ENCODE results near the gene NUFIP1. TPM values are rescaled to one million over a fixed set of nuclear protein-coding genes. Genes with fewer than 3 reads are reported as not detected.

NUFIP1 gene
- polyA plus RNA-seq, 1 donor (not counting 4 experiments of a cell fraction or from before 2014, with no cell fraction given), result 3.3 TPM

DNA sequence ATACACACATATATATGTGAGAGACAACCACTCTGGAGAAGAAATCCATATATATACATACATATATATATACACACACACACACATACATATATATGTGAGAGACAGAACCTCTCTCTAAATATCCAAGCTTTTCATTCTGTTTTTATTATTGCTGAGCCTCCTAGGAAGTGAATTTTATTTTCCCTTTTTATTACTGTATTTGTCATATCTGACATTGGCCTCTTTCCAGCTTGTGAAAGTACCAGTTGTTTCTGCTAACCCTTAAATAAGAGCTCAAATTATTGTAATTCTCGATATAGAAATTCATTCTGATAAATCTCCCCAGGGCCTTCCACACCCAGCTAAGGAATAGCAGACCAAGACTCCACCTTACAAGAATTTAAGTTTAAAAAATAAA is 81.0 kb downstream of the NUFIP1 start:
- FAIRE-seq (no peak), DNase-seq (ENCODE audit: low read depth, low spot score) (no peak)
- Histone ChIP-seq H3K9ac (ENCODE audit: control insufficient read depth, extremely low read depth, insufficient read depth, low read length) (no peak overlapping the region), H4K20me1 (ENCODE audit: control insufficient read depth, extremely low read depth, insufficient read depth, low read length) (no peaks in the 10 kb centered on the region), H3K9me3 (ENCODE audit: control insufficient read depth, low read depth, low read length) (peaks cover 5% of the 10 kb centered on the region), H2AFZ (ENCODE audit: control insufficient read depth, low read length) (no peak overlapping the region), H3K4me2 (ENCODE audit: control insufficient read depth, extremely low read depth, insufficient read depth, low read depth, low read length) (no peak overlapping the region), H3K4me3 (ENCODE audit: control insufficient read depth in 2 of 3, extremely low read depth in 1 of 3, insufficient read depth in 2 of 3, low read depth in 1 of 3, low read length in 3 of 3) (no peak overlapping the region), H3K27ac (ENCODE audit: control insufficient read depth, insufficient read depth, low read length) (no peak overlapping the region), H3K79me2 (ENCODE audit: control insufficient read depth, insufficient read depth, low read length) (no peaks in the 10 kb centered on the region), H3K9me1 (ENCODE audit: control insufficient read depth, extremely low read depth, insufficient read depth, low read length) (no peaks in the 10 kb centered on the region), H3K27me3 (ENCODE audit: control insufficient read depth, extremely low read depth, insufficient read depth, low read length) (peaks cover 13% of the 10 kb centered on the region), H3K36me3 (ENCODE audit: control insufficient read depth in 2 of 2, extremely low read depth in 1 of 2, insufficient read depth in 2 of 2, low read length in 2 of 2) (no peaks in the 10 kb centered on the region), H3K4me1 (ENCODE audit: control insufficient read depth, extremely low read depth, insufficient read depth, low read length) (no peaks in the 10 kb centered on the region)
- dilution Hi-C loops (cut with MboI; ENCODE audit: extremely low pct_ligation_motif_present, low sequenced_read_pairs), result no loop called here
- TF ChIP-seq CTCF (optimal IDR thresholded peaks at IDR 0.05 in 1 of 3, IDR thresholded peaks at IDR 0.05 in 1 of 3, conservative IDR thresholded peaks at IDR 0.05 in 1 of 3; ENCODE audit: extremely low read depth in 1 of 3, insufficient read depth in 2 of 3, low read length in 3 of 3) (no peak), EZH2 (IDR thresholded peaks at IDR 0.05; ENCODE audit: low read length) (no peak)

GRCh38 chr13:44906713-44907112 is 82.6 kb downstream of the NUFIP1 start:
- no peak for DNase-seq (ENCODE audit: low read depth, low spot score)
- no peaks in the 10 kb centered on the region for H3K79me2 ChIP-seq (ENCODE audit: control insufficient read depth, insufficient read depth, low read length)
- no peak overlapping the region for H3K4me3 ChIP-seq (ENCODE audit: control insufficient read depth in 2 of 3, extremely low read depth in 1 of 3, insufficient read depth in 2 of 3, low read depth in 1 of 3, low read length in 3 of 3)
- H2AFZ ChIP-seq (ENCODE audit: control insufficient read depth, low read length), result peak overlapping the region; percentile 28
- no peaks in the 10 kb centered on the region for H3K36me3 ChIP-seq (ENCODE audit: control insufficient read depth in 2 of 2, extremely low read depth in 1 of 2, insufficient read depth in 2 of 2, low read length in 2 of 2)
- peaks cover 15% of the 10 kb centered on the region for H3K27me3 ChIP-seq (ENCODE audit: control insufficient read depth, extremely low read depth, insufficient read depth, low read length)
- H3K4me2 ChIP-seq (ENCODE audit: control insufficient read depth, extremely low read depth, insufficient read depth, low read depth, low read length), result no peak overlapping the region
- dilution Hi-C loops (cut with MboI; ENCODE audit: extremely low pct_ligation_motif_present, low sequenced_read_pairs), result no loop called here
- TF ChIP-seq CTCF (optimal IDR thresholded peaks at IDR 0.05 in 1 of 3, IDR thresholded peaks at IDR 0.05 in 1 of 3, conservative IDR thresholded peaks at IDR 0.05 in 1 of 3; ENCODE audit: extremely low read depth in 1 of 3, insufficient read depth in 2 of 3, low read length in 3 of 3) (no peak), EZH2 (IDR thresholded peaks at IDR 0.05; ENCODE audit: low read length) (no peak)
- no peak for FAIRE-seq
- no peaks in the 10 kb centered on the region for H4K20me1 ChIP-seq (ENCODE audit: control insufficient read depth, extremely low read depth, insufficient read depth, low read length)
- H3K27ac ChIP-seq (ENCODE audit: control insufficient read depth, insufficient read depth, low read length), result no peak overlapping the region
- no peak overlapping the region for H3K9ac ChIP-seq (ENCODE audit: control insufficient read depth, extremely low read depth, insufficient read depth, low read length)
- no peaks in the 10 kb centered on the region for H3K4me1 ChIP-seq (ENCODE audit: control insufficient read depth, extremely low read depth, insufficient read depth, low read length)
- peaks cover 5% of the 10 kb centered on the region for H3K9me3 ChIP-seq (ENCODE audit: control insufficient read depth, low read depth, low read length)
- no peaks in the 10 kb centered on the region for H3K9me1 ChIP-seq (ENCODE audit: control insufficient read depth, extremely low read depth, insufficient read depth, low read length)
